Peyer's patch (tissue), 4 donors: ENCODE data around the gene RORC. TPM values are rescaled to one million over a fixed set of nuclear protein-coding genes. Genes with fewer than 3 reads are reported as not detected.

Source experiments
- DNase-seq, 3 donors: peaks; one replicate each; pipeline ENCODE4 v3.0.0-alpha.2; 2017 to 2019
- H3K27ac ChIP-seq, 4 donors: fragments of 200-600 bp; sonication (generic); one replicate each; pipeline ENCODE4 v1.5.1; 2016 to 2019
- H3K27me3 ChIP-seq, 2 donors: fragments of 200-600 bp; sonication (generic); one replicate each; pipeline ENCODE4 v1.5.1; 2019
- H3K36me3 ChIP-seq, 3 donors: fragments of 200-600 bp; sonication (generic); one replicate each; pipeline ENCODE4 v1.5.1; 2016 to 2019
- H3K4me1 ChIP-seq, 4 donors: fragments of 200-600 bp; sonication (generic); one replicate each; pipeline ENCODE4 v1.5.1; 2016 to 2019
- H3K4me3 ChIP-seq, 4 donors: fragments of 200-600 bp; sonication (generic); 1 replicate in 3 of 4; 2 replicates in 1 of 4; pipeline ENCODE4 v1.5.1; 2016 to 2019; ENCODE audit warnings: mild to moderate bottlenecking in 1 of 4
- H3K9me3 ChIP-seq, 4 donors: fragments of 200-600 bp; sonication (generic); one replicate each; pipeline ENCODE4 v1.5.1; 2016 to 2019; ENCODE audit warnings: mild to moderate bottlenecking in 1 of 4
- CTCF ChIP-seq, 6 experiments: fragments of 450-650 bp in 4 of 6; fragments of 200-600 bp in 2 of 6; sonication (generic) in 1 of 6; IDR thresholded peaks; one replicate each; pipeline ENCODE4 v1.5.1; 2017 to 2019; ENCODE audit warnings: antibody characterized with exemption in 6 of 6, mild to moderate bottlenecking in 3 of 6, moderate library complexity in 1 of 6
- POLR2A ChIP-seq, 2 donors: fragments of 450-650 bp; IDR thresholded peaks; one replicate each; pipeline ENCODE4 v1.5.1; 2017; ENCODE audit warnings: antibody characterized with exemption in 2 of 2, mild to moderate bottlenecking in 2 of 2, moderate library complexity in 2 of 2
- total RNA-seq, 4 donors: library from RNA; depleted of rRNA; stranded (reverse); fragments of >200 nt; gene quantifications; one replicate each; pipeline ENCODE4 v1.1.0, GENCODE V29; 2016

The RORC gene
- total RNA-seq, 4 donors from 2014 or later: 10.7 to 70.1 (median 46.0) TPM

GRCh38 chr1:151814971-151815545, 16.5 kb downstream of the RORC start:
- DNase-seq: no peak
- Histone ChIP-seq H3K4me3 (no peak overlapping the region), H3K9me3 (no peaks in the 10 kb centered on the region), H3K4me1 (no peaks in the 10 kb centered on the region), H3K36me3 (peaks cover 0 to 18% (median 0%) of the 10 kb centered on the region in 3 donors), H3K27ac (no peak overlapping the region), H3K27me3 (no peaks in the 10 kb centered on the region)
- no peak for TF ChIP-seq POLR2A (IDR thresholded peaks at IDR 0.05)
- no peak for TF ChIP-seq CTCF (IDR thresholded peaks at IDR 0.05)

- DNase-seq: no peak
- H3K27ac ChIP-seq: no peak overlapping the region
- no peak for TF ChIP-seq POLR2A (IDR thresholded peaks at IDR 0.05)
- no peak for TF ChIP-seq CTCF (IDR thresholded peaks at IDR 0.05)
- H3K4me3 ChIP-seq: no peak overlapping the region
- H3K9me3 ChIP-seq: no peaks in the 10 kb centered on the region
- H3K36me3 ChIP-seq: peaks cover 0 to 18% (median 0%) of the 10 kb centered on the region in 3 donors
- H3K27me3 ChIP-seq: no peaks in the 10 kb centered on the region
- no peaks in the 10 kb centered on the region for H3K4me1 ChIP-seq
These were observed 17.2 kb downstream of the RORC start for GRCh38 chr1:151814426-151814825.

- Histone ChIP-seq H3K4me1 (no peaks in the 10 kb centered on the region), H3K9me3 (no peaks in the 10 kb centered on the region), H3K36me3 (peaks cover 0 to 18% (median 0%) of the 10 kb centered on the region in 3 donors), H3K27me3 (no peaks in the 10 kb centered on the region), H3K27ac (no peak overlapping the region), H3K4me3 (no peak overlapping the region)
- DNase-seq: no peak
- TF ChIP-seq CTCF (IDR thresholded peaks at IDR 0.05) (no peak), POLR2A (IDR thresholded peaks at IDR 0.05) (no peak)
These were observed 18.2 kb downstream of the RORC start for GRCh38 chr1:151813271-151813977.

GRCh38 chr1:151811181-151811580, 20.4 kb downstream of the RORC start:
- TF ChIP-seq CTCF (IDR thresholded peaks at IDR 0.05) (no peak), POLR2A (IDR thresholded peaks at IDR 0.05) (no peak)
- Histone ChIP-seq H3K9me3 (no peaks in the 10 kb centered on the region), H3K4me3 (no peak overlapping the region), H3K36me3 (peaks cover 0 to 28% (median 0%) of the 10 kb centered on the region in 3 donors), H3K27me3 (no peaks in the 10 kb centered on the region), H3K4me1 (no peaks in the 10 kb centered on the region), H3K27ac (no peak overlapping the region)
- no peak for DNase-seq

- Histone ChIP-seq H3K36me3 (peaks cover 0 to 22% (median 0%) of the 10 kb centered on the region in 3 donors), H3K4me3 (no peak overlapping the region), H3K27me3 (no peaks in the 10 kb centered on the region), H3K4me1 (no peaks in the 10 kb centered on the region), H3K9me3 (no peaks in the 10 kb centered on the region), H3K27ac (no peak overlapping the region)
- TF ChIP-seq POLR2A (IDR thresholded peaks at IDR 0.05) (no peak), CTCF (IDR thresholded peaks at IDR 0.05) (no peak)
- peak in 1 of 3 donors; percentile 13 for DNase-seq
These were observed 21.5 kb downstream of the RORC start for GRCh38 chr1:151809985-151810556.
